Activated effector memory CD4-positive, alpha-beta T cell treated with anti-CD3 and anti-CD28 coated beads, Interleukin-2, amount 50 U/mL, for 16 hours (primary cell): Measurements from ENCODE around the gene GPR83.
"Not testable (repeated sequence)": the region's sequence is repeated elsewhere in the genome, so short reads cannot be mapped to it uniquely, and the experiment has no call there.

Experiments
- DNase-seq: peaks from one replicate; pipeline ENCODE4 v3.0.0-alpha.2; 2020

The GPR83 gene

GRCh38 chr11:94400839-94401772 lies at the start of gene GPR83:
TSS of gene GPR83 (minus strand) at chr11:94401419. CDS start at chr11:94401247, 172 bp downstream.
- DNase-seq = no peak

GRCh38 chr11:94450048-94450447 lies 48.8 kb upstream of the GPR83 start:
- no peak for DNase-seq

- DNase-seq = no peak
Observed at GRCh38 chr11:94449437-94449836, 48.2 kb upstream of the GPR83 start.

- no peak for DNase-seq
Observed at GRCh38 chr11:94449029-94449428, 47.8 kb upstream of the GPR83 start.

GRCh38 chr11:94447149-94447548 lies 45.9 kb upstream of the GPR83 start:
- no peak for DNase-seq

GRCh38 chr11:94445641-94446040 lies 44.4 kb upstream of the GPR83 start:
- no peak for DNase-seq

- no peak for DNase-seq
Observed at GRCh38 chr11:94433049-94433448, 31.8 kb upstream of the GPR83 start.

- no peak for DNase-seq
Observed at GRCh38 chr11:94424662-94425061, 23.4 kb upstream of the GPR83 start.

- no peak for DNase-seq
Observed at GRCh38 chr11:94424011-94424410, 22.8 kb upstream of the GPR83 start.

- no peak for DNase-seq
Observed at GRCh38 chr11:94423507-94423906, 22.3 kb upstream of the GPR83 start.

GRCh38 chr11:94418123-94418765 lies 17.0 kb upstream of the GPR83 start:
- DNase-seq = no peak

GRCh38 chr11:94417386-94417987 lies 16.3 kb upstream of the GPR83 start:
- DNase-seq = no peak

GRCh38 chr11:94405062-94405833 lies 4.0 kb upstream of the GPR83 start:
- DNase-seq = no peak

- DNase-seq = no peak
Observed at GRCh38 chr11:94402355-94402754, 1.1 kb upstream of the GPR83 start.

- no peak for DNase-seq
Observed at GRCh38 chr11:94401773-94402265, 600 bp upstream of the GPR83 start.

- no peak for DNase-seq
Observed at GRCh38 chr11:94400457-94400838, 771 bp downstream of the GPR83 start.

GRCh38 chr11:94400050-94400449 lies 1.2 kb downstream of the GPR83 start:
- no peak for DNase-seq

- no peak for DNase-seq
Observed at GRCh38 chr11:94398101-94398500, 3.1 kb downstream of the GPR83 start.

GRCh38 chr11:94396282-94396681 lies 4.9 kb downstream of the GPR83 start:
- DNase-seq = no peak

- not testable (repeated sequence) for DNase-seq
Observed at GRCh38 chr11:94391937-94392336, 9.3 kb downstream of the GPR83 start.

GRCh38 chr11:94379613-94380012 lies 21.6 kb downstream of the GPR83 start:
- DNase-seq = no peak

GRCh38 chr11:94376841-94377240 lies 24.4 kb downstream of the GPR83 start:
- DNase-seq = no peak

GRCh38 chr11:94370576-94370975 lies 30.6 kb downstream of the GPR83 start:
- DNase-seq = not testable (repeated sequence)
